GM21786 (cell line): ENCODE results near the gene PCAT6.
A peak's percentile ranks its signal among the peaks of the same experiment; 100 is the strongest.
"Not testable (repeated sequence)": the region's sequence is repeated elsewhere in the genome, so short reads cannot be mapped to it uniquely, and the experiment has no call there.

Source experiments
- ATAC-seq: cut with Tn5 transposase; IDR thresholded peaks from one replicate; pipeline ENCODE4 v1.9.1; 2021; ENCODE audit not compliant: unreplicated experiment

The PCAT6 gene

DNA sequence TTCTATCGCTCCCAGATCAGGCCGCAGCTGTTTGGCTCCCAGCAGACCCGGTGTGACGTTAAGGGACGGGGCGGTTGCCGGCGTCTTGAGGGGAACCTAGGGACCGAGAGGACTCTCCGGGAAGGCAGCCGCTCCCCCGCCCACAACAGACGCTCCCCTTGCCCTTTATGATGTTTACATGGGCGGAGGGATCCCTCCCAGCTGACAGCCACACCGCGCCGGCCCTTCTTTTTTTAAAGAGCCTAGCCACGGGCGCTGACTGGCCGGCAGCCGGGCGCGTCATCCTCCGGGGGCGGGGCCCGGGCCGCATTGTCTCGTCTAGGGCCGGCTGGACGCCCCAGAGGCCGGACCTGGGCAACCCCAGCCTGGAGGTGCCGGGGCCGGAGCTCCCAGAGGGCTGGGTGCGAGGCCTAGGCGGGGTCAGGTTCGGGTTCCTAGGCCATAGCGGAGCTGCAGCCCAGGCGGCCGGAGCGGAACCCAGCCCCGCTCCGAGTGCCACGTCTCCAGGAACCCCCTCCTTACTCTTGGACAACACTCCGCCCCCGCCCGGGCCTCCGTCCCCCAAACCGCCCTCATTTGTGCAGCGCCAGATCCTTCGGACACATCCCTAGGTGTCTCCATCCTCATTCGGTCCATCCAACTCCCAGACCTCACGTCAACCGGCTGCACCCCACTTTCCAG is at the start of gene PCAT6:
Gene PCAT6, plus strand, starts transcription at position 340 of the 681 bp plus-strand sequence.
- peak; percentile 67 for ATAC-seq

DNA sequence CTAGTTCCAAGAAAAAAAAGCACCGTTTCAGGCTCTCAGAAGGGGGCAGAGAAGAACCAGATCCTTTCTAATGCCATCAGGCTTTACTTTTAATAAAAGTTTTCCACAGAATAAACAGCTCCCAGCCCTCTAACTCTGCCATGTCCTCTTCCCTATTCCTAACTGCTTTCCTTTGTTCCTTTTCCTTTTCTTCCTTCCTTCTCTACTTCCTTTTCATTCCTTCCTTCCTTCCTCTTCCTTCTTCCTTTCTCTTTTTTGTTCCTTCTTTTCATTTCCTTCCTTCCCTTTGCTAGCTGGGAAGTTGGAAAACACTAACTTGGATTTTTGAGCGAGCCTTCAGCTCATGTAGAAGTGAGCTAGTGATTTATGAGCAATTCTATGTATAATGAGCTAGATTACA is 48.7 kb upstream of the PCAT6 start:
- ATAC-seq = no peak

DNA sequence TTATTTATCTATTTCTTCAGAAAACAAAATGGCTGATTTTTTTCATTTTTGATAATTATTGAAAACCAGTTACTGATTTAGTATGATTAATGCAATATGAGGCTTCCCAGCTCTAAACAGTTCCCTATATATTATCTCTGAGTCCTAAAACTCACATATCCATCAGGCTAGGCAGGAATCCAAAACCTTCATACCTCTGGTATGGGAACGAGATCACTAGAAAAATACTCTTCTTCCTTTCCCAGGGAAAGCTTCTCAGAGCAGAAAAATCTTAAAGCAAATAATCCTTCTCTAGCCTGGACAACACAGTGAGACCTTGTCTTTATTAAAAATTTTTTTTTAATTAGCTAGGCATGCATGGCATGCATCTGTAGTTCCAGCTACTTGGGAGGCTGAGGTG is 45.0 kb upstream of the PCAT6 start:
- no peak for ATAC-seq

DNA sequence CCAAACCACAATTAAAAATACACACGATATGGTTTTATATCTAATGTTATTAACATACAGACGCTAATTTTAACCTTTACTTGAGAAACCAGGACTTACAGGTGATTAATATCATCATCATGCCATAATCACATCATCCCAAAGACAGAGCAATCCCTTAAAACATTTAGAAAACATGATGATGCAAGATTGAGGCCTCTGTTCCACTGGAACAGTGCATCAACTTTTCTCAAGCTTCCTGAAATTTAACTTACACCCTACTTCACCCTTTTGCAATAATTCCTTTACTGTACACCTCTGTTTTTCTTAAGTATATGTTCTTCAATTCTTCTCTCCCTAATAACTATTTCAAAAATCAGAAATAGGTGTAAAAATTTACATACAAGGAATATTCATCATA is 40.6 kb upstream of the PCAT6 start:
- no peak for ATAC-seq

DNA sequence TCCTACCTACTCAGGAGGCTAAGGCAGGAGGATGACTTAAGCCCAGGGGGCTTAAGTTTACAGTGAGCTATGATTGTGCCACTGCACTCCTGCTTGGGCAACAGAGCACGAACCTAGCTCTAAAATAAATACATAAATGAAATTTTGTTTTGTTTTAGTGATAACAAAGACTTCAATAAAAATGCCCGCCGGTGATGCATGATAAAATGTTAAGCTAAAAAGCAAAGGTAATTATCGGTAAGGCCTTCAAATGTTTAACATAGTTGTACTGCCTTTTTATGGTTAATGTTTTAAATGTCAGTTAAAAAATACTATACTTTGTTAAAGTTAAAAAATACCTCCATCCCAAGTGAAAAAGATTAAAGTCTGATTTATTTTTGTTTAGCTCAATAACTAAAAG is 29.6 kb upstream of the PCAT6 start:
- ATAC-seq = no peak

DNA sequence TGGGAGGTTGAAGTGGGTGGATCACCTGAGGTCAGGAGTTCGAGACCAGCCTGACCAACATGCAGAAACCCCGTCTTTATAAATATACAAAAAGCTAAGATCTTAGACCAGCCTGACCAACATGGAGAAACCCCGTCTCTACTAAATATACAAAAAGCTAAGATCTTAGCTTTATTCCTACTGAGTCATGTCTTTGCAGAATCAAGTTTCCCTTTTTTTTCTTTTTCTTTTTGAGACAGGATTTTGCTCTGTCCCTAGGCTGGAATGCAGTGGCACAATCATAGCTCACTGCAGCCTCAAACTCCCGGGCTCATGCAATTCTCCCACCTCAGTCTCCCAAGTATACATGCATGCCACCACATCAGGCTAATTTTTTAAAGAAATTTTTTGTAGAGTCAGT is 23.9 kb upstream of the PCAT6 start:
- ATAC-seq = no peak

DNA sequence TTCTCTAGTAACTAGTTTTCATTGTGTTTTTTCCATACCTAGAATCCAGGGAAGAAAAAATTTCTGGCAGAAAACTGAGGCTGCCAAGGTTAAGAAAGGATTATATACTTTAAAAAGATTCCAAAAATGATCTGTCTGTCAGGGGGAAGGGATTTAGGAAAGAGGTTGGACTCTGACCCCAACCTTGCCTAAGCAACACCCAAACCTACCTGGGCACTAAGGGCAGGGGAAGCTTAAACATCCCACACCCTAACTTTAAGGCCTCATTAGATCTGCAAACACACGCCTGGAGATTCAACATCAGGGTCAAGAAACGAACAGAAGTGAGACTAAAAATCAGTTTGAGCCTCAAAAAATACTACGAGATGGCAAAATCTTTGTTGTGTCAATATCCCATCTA is 22.0 kb upstream of the PCAT6 start:
- ATAC-seq = no peak

DNA sequence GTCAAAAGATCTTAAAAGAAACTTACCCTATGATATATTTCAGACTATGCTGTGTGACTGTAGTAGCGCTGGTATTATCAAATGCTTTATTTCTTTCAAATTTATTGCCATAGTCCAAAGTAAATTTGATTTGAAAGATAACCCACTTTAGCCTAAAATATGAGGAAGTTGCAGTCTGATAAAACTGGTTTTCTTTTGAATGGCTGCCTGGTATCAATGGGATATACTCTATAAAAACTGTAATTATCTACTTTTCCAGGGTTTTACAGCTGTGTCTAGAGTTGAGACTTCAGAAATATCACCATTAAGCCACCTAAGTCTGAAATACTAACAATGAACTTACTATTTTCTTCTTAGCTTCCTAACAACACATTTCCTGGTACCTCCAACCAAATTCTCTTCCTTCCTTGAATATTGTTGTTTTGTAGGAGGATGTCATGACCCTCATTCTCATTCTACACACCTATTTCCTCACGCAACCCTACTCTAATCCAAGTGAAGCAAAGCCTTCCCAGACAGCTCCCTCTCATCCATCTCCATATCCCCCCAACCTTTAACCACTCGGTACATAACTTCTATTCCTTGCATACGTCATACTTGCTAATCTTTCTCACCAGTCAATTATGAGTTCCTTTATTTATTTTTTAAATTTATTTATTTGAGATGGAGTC is 19.5 kb upstream of the PCAT6 start:
- no peak for ATAC-seq

DNA sequence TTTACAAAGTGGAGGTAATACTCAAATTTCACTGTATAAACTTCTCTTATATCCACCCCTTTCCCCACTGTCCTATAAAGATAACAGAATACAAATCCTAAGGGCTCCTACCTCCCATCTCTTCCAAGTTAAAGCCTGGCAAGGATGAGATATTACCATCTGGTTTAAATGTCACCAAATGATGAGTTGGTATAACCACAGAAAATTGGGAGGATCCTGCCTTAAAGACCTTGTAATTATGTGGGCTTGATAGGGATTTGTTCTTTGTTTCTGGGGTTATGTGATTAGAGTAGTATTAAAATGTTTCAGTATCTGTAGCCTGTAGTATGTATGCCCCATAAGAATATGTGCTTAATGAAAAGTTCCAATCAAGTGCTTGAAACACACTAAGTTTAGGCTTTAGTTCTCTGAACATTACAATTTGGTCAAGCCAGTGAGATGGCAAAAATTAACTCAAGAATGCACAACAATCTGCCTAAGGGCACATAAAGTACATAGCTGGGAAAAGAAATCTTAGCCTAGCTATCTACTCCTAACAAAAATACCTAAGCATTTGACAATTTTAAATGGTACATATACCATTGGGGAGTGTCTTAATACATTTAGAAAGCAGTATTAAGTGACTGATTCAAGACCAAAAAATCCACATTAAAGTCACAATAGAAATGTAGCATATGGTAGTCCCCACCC is 16.6 kb upstream of the PCAT6 start:
- ATAC-seq = no peak

DNA sequence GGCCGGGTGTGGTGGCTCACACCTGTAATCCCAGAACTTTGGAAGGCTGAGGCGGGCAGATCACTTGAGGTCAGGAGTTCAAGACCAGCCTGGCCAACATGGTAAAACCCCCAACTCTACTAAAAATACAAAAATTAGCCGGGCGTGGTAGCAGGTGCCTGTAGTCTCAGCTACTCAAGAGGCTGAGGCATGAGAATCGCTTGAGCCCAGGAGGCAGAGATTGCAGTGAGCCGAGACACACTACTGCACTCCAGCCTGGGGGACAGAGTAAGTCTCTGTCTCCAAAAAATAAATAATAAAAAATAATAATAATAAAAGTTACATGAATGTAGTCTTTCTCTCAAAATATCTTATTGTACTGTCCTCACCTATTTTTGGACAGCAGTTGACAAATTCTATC is 15.8 kb upstream of the PCAT6 start:
- not testable (repeated sequence) for ATAC-seq

DNA sequence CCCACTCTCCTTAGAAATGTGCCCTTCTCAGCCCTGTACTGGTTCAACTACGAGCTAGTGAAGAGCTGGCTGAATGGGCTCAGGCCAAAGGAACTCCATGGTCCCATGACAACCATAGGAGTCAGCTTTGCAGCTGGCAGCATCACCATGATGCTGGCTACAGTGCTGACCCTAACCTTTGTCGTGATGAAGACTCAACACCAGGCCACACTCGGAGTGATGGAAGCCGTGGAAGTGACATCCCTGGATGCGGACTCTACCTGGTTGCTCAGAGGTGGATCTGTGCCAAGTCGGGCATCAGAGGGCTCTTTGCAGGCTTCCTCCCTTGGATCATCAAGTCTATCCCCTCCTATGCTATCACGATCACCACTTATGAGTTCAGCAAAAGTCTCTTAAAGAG is 14.1 kb upstream of the PCAT6 start:
- ATAC-seq = no peak

DNA sequence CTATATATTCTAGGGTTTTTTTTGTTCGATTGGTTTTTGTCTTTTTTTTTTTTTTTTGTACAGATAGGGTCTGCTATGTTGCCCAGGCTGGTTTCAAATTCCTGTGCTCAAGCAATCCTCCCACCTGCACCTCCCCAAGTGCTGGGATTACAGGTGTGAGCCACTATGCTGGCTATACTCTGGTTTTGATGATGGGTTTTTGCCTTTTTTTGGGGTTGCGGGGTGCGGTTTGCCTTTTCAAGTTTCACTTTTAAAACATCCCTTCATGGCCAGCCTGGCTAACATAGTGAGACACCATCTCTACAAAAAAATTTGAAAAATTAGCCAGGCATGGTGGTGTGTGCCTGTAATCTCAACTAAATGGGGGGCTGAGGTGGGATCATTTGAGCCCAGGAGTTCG is 12.5 kb upstream of the PCAT6 start:
- ATAC-seq = no peak

DNA sequence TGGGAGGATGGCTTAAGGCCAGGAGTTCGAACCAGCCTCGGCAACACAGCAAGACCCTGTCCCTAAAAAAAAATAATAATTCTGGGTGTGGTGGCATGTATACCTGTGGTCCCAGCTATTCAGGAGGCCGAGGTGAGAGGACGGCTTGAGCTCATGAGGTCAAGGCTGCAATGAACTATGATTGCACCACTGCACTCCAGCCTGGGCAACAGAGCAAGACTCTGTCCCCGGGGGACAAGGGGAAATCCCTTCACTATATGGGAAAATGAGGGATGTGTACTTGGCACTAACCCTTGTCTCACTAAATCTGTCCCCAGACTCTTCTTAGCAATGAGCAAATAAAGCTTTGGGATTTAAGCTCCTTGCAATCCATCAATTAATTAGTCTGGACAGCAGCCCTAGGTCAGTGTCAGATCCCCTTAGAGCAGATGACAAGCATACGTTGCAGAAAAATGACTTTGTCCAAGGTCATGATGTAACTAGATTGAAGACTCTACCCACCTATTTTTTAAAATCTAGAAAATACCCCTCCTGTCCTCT is 11.9 kb upstream of the PCAT6 start:
- ATAC-seq = no peak

DNA sequence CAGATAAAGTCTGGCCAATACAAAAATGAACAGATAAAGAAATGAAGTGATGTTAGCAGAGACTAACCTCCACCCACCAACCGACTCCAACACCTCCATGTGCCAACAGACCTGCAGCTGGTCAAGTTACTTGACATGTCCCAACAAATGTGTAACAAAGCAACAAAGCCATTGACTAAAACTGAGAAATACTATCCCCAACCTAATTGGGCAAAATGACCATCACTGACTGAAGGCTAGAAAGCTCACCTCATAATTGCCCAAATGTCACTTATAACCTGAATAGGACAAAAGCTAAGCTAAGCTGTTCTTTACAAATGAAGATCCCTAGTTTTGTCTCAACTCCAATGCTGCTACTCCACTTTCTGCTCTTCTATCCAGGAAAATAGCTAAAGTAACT is 10.0 kb upstream of the PCAT6 start:
- ATAC-seq = no peak

DNA sequence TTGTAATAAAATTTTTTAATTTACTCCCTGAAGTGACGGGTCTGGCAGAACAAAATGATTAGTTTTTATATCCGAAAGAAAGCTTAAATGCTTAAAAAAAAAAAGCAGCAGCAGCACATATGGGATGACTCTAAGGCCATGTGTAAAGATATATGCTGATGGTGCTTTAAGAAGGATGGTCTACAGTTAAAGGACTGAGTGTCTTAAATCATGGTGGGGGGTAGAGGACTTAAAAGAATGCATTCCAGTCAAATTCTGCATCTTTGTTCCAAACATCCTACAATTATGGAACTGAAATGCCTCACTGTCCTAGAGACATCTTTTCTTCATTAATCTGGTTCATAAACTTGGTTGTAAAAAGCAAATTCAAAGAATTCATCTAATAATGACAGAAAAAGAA is 9.6 kb upstream of the PCAT6 start:
- ATAC-seq = no peak

DNA sequence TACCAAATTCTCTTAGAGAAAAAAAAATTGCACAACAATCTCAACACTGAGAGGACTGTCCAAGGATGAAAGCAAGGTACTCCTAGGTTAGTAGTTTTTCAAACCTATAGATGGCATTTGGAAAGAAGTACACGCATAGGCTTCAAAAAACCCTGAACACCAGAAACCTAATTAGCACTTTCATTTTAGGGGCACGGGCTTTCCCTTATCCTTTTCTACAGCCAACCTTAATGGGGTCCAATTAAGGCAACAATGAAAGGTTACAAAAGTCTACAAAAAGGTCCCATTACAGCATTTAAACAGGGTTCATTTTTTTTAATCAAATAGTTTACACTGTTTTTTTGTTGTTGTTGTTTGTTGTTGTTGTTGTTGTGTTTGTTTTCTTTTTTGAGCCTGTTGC is 8.7 kb upstream of the PCAT6 start:
- ATAC-seq = no peak

DNA sequence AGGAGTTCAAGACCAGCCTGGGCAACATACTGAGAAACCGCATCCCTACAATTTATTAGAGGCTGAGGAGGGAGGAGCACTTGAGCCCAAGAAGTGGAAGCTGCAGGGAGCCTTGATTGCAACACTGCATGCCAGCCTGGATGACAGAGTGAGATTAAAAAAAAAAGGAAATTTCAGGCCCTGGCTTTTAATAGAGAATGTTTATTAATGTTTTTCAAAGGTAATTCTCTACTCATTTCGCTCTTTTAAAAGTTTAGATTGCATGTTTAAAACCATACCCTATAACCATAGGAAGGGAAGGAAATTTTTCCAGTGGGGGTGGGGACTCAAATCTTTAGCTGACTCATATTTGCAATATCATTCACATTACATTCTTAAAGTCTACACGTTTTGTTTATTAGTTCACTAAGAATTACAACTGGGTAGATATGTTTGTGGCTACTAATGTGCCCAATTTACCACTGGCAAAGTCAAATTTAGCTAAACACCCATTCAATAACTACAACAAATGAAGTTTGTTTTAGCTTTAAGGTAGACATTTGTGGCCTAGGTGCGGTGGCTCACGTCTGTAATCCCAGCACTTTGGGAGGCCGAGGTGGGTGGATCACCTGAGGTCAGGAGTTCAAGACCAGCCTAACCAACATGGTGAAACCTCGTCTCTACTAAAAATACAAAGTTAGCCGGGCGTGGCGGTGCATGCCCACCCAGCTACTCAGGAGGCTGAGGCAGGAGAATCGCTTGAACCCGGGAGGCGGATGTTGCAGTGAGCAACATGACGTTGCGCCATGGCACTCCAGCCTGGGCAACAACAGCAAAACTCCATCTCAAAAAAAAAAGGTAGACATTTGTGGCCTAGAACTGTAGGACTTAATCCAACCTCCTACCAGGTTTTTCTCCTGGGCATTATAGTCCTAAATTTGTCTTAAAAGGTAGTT is 7.5 kb upstream of the PCAT6 start:
- ATAC-seq = no peak

DNA sequence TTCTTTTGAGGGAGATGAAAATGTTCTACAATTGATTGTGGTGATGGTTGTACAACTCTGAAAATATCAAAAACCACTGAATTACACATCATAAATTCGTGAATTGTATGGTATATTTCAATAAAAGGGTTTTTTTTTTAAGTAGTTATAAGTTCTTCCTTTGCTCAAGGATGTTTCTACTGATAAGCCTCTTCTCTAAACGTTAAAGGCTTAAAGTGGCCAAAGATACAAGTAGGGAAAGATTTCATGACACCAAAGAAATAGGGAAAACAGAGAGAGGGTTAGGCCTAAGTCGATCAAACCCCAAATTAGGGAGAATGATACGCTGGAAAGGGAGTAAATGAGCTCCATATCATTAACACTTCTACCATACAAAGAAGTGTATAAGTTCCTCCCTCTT is 6.6 kb upstream of the PCAT6 start:
- ATAC-seq = no peak

DNA sequence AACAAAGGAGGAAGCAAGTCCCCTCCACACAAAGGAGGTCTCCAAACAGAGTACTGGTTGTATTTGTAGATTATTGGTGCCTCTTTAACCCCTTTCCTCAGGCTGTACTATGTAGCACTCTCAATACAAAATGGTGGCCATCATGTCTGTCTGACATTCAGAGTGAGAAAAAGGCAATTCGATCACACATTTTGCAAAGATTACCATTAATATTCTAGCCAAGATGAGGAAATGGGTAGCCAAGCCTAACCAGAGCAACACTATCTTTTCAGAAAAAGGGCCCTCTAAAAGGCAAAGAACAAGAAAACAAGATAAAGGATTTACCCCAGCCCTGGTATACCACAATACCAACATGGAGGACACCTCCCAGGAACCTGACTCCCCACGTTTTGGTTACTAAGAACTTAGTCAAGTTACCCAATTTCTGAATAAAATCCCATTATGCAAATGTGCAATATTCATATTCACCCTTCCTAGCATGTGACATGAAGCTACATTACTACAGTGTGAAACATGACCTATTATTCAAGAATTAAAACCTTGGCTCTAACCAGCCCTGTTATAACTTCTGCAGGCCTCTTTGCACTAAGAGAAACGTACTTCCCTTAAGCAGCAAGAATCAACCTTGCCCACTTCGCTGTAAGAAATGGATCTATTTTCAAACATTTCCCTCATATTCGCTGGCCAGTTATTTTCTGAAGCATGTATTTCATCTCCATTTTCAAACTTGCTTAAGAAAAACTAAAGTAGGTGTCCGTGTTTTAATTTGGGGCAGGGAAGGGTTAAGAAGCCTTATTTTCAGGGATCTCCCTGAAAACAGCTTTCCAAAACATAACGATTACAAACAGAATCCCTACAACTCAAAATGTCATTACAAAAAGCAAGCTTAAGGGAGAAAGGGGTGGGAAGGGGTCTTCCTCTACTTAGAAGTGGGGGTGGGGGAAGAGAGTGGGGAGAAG is 4.6 kb upstream of the PCAT6 start:
- no peak for ATAC-seq
